HepG2 (cell line): Measurements from ENCODE around the gene APOA1. TPM values are rescaled to one million over a fixed set of nuclear protein-coding genes. Genes with fewer than 3 reads are reported as not detected.

Experiments
- BRD4 ChIP-seq: sonication (generic); formaldehyde crosslinking; IDR thresholded peaks from 2 replicates; pipeline ENCODE4 v1.4.0; 2020; ENCODE audit warnings: missing genetic modification reagents
- CENPX ChIP-seq: sonication (generic); formaldehyde crosslinking; IDR thresholded peaks from 2 replicates; pipeline ENCODE4 v1.9.0; 2021; ENCODE audit warnings: mild to moderate bottlenecking, missing genetic modification reagents, moderate library complexity
- HDAC6 ChIP-seq: fragments of 200-600 bp; sonication (generic); IDR thresholded peaks from 2 replicates; pipeline ENCODE4 v1.7.0; 2017; ENCODE audit warnings: mild to moderate bottlenecking, antibody characterized with exemption, low read length, low read depth
- HOXA3 ChIP-seq: sonication (generic); formaldehyde crosslinking; IDR thresholded peaks from 2 replicates; pipeline ENCODE4 v1.5.0; 2020; ENCODE audit warnings: missing genetic modification reagents
- HOXA9 ChIP-seq: sonication (generic); formaldehyde crosslinking; IDR thresholded peaks from 2 replicates; pipeline ENCODE4 v1.8.1; 2022; ENCODE audit warnings: missing genetic modification reagents, mild to moderate bottlenecking, moderate library complexity, borderline replicate concordance
- ISX ChIP-seq: sonication (generic); formaldehyde crosslinking; conservative IDR thresholded peaks from 2 replicates; pipeline ENCODE4 v1.5.0; 2020; ENCODE audit warnings: missing genetic modification reagents
- SMYD3 ChIP-seq: sonication (generic); formaldehyde crosslinking; IDR thresholded peaks from 2 replicates; pipeline ENCODE4 v1.8.1; 2023; ENCODE audit warnings: mild to moderate bottlenecking, missing genetic modification reagents
- TBX3 ChIP-seq: fragments of 450-650 bp; IDR thresholded peaks from 2 replicates; pipeline ENCODE4 v1.6.1; 2017; ENCODE audit warnings: antibody characterized with exemption, mild to moderate bottlenecking, inconsistent platforms, borderline replicate concordance
- YEATS4 ChIP-seq: sonication (generic); formaldehyde crosslinking; IDR thresholded peaks from 2 replicates; pipeline ENCODE4 v1.4.0; 2020; ENCODE audit warnings: missing genetic modification reagents, borderline replicate concordance
- ZBTB40 ChIP-seq, 2 experiments: fragments of 450-650 bp in 1 of 2; sonication (generic) in 1 of 2; formaldehyde crosslinking in 1 of 2; IDR thresholded peaks; 2 replicates each; pipeline versions ENCODE4 v1.6.1 to v1.8.0; 2016 to 2022; ENCODE audit warnings: antibody characterized with exemption in 1 of 2, mild to moderate bottlenecking in 1 of 2, missing genetic modification reagents in 1 of 2
- ZGPAT ChIP-seq: IDR thresholded peaks from 2 replicates; pipeline ENCODE4 v1.6.1; 2016; ENCODE audit warnings: mild to moderate bottlenecking
- ZNF10 ChIP-seq: sonication (generic); formaldehyde crosslinking; IDR thresholded peaks from 2 replicates; pipeline ENCODE4 v1.4.0; 2020; ENCODE audit warnings: mild to moderate bottlenecking, low read depth, missing genetic modification reagents, borderline replicate concordance
- ZNF138 ChIP-seq: sonication (generic); formaldehyde crosslinking; IDR thresholded peaks from 2 replicates; pipeline ENCODE4 v1.5.0; 2020; ENCODE audit warnings: mild to moderate bottlenecking, low read depth, missing genetic modification reagents
- ZNF160 ChIP-seq: sonication (generic); formaldehyde crosslinking; IDR thresholded peaks from 2 replicates; pipeline ENCODE4 v1.8.0; 2022; ENCODE audit warnings: mild to moderate bottlenecking, inconsistent platforms, missing genetic modification reagents
- ZNF484 ChIP-seq: sonication (generic); formaldehyde crosslinking; IDR thresholded peaks from 2 replicates; pipeline ENCODE4 v1.5.1; 2020; ENCODE audit warnings: mild to moderate bottlenecking, low read depth, missing genetic modification reagents, borderline replicate concordance
- ZNF83 ChIP-seq: sonication (generic); formaldehyde crosslinking; IDR thresholded peaks from 2 replicates; pipeline ENCODE4 v1.4.0; 2020; ENCODE audit warnings: missing genetic modification reagents, mild to moderate bottlenecking, borderline replicate concordance
- polyA plus RNA-seq, 8 experiments: library from polyadenylated mRNA; depleted of rRNA in 3 of 8; stranded (reverse) in 7 of 8; unstranded in 1 of 8; fragments of >200 nt; fragmentation: Illumina TruSeq in 4 of 8; extraction: Trizol in 4 of 8; gene quantifications; 2 replicates each; pipeline versions ENCODE4 v1.2.1 to v1.2.3, GENCODE V29; 2011 to 2016; ENCODE audit warnings: low read depth in 4 of 8, missing spikeins in 1 of 8, mixed read lengths in 1 of 8; ENCODE audit not compliant: insufficient read depth in 1 of 8
- total RNA-seq, 5 experiments: library from RNA; depleted of rRNA; stranded (reverse); fragments of >200 nt; fragmentation: Illumina TruSeq; extraction: Trizol; gene quantifications; 2 replicates each; pipeline ENCODE4 v1.2.3, GENCODE V29; 2016; ENCODE audit warnings: low read depth in 1 of 5
- TF ChIP-seq, protein P1 (sequence below): IDR thresholded peaks from 2 replicates; pipeline ENCODE4 v1.6.1; 2016; ENCODE audit warnings: control low read depth

APOA1 gene
- total and polyA plus RNA-seq, 2 of the 13 experiments (the other 11 are each of a cell fraction or from before 2014, with no cell fraction given): 1,973 to 5,485 TPM

DNA sequence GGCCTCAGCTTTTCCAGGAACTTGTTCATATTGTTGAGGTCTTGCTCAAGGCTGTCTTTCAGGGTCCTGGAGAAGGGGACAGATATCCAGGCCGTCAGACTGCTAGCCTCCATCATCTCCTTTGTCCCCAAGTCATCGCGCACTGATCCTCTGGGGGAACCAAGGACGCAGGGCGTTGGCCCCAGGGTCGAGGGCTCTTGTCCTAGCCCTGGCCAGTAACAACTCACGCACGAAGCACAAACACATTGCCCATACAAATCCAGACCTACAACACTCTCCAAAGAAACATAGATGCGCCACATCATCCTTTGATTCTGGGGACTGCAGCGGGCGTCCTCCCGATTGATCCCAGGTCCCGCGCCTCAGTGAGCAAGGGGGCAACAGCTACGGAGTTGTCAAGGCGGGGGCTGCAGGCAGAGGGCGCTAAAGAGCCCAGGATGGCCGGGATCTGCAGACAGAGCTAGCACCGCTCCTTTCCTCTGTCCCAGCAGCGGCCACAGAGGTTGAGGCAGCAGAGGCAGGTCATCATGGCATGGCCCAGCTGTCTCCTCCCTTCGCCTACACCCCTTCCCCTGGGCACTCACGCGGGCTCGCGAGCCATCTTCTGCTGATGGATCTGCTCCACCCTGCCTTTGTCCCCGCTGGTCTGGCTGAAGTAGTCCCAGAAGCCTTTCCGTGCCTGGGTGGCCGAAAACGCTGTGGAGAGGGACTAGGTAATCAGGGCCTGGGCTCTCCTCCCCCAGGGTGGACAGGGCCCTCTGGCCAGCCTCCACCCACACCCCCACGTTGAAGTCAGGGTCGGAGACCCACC lies 46.2 kb downstream of the APOA1 start (continued):
- TF ChIP-seq ZBTB40 (IDR thresholded peaks at IDR 0.05): no peak
- TF ChIP-seq ZBTB40 (CRISPR knock-in tag; IDR thresholded peaks at IDR 0.05): no peak; the same call in 1 of the 2 replicates
- no peak for TF ChIP-seq ZNF160 (CRISPR knock-in tag)
- TF ChIP-seq SMYD3 (CRISPR knock-in tag): no peak
- TF ChIP-seq CENPX (CRISPR knock-in tag): no peak
- TF ChIP-seq YEATS4 (CRISPR knock-in tag): peak; percentile 62; the same call in 1 of the 2 replicates
- no peak for TF ChIP-seq ISX (CRISPR knock-in tag)
- TF ChIP-seq TBX3: no peak
- TF ChIP-seq, protein P1, sequence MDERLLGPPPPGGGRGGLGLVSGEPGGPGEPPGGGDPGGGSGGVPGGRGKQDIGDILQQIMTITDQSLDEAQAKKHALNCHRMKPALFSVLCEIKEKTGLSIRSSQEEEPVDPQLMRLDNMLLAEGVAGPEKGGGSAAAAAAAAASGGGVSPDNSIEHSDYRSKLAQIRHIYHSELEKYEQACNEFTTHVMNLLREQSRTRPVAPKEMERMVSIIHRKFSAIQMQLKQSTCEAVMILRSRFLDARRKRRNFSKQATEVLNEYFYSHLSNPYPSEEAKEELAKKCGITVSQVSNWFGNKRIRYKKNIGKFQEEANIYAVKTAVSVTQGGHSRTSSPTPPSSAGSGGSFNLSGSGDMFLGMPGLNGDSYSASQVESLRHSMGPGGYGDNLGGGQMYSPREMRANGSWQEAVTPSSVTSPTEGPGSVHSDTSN (CRISPR knock-in tag): no peak
- TF ChIP-seq HDAC6: no peak
- no peak for TF ChIP-seq HOXA9
- 0 out of 2 replicates have a peak, but pooled peaks have one; percentile 36 for TF ChIP-seq ZNF138 (CRISPR knock-in tag)
- no peak for TF ChIP-seq ZNF10
- no peak for TF ChIP-seq ZNF484 (CRISPR knock-in tag)
- peak; percentile 70; the same call in 1 of the 2 replicates for TF ChIP-seq HOXA3 (CRISPR knock-in tag)
- TF ChIP-seq ZGPAT (CRISPR knock-in tag): peak; percentile 53; the same call in 1 of the 2 replicates
- TF ChIP-seq ZNF83 (CRISPR knock-in tag): no peak
- TF ChIP-seq BRD4 (CRISPR knock-in tag): peak; percentile 89; the same call in 1 of the 2 replicates
